Cardiac septum (tissue), 1 donor: ENCODE results near the gene LATS2. TPM values are rescaled to one million over a fixed set of nuclear protein-coding genes. Genes with fewer than 3 reads are reported as not detected.

ENCODE experiments used
- DNase-seq: peaks from one replicate; pipeline ENCODE4 v3.0.0-alpha.2; 2020; ENCODE audit warnings: low spot score
- intact Hi-C: fragments of 100-400 bp; cut with DNase I; formaldehyde crosslinking; loops from one replicate; pipeline ENCODE4 v1.14.0; 2022
- total RNA-seq: library from RNA; stranded (reverse); fragmentation: NEBNext Ultra II Directional; extraction: Animal tissue kit (Norgen Biotek cat#: 25700); gene quantifications from one replicate; pipeline ENCODE4 v1.2.1, GENCODE V29; 2021
- donor health status: DM: no; HTN: no; CAD: no.

The LATS2 gene
- total RNA-seq, 1 donor from 2014 or later: 27.8 TPM

- intact Hi-C loops: no loop called here
- no peak for DNase-seq
Observed at GRCh38 chr13:20998649-20999415, 62.6 kb downstream of the LATS2 start.

- intact Hi-C loops: no loop called here
- DNase-seq: no peak
Observed at GRCh38 chr13:20997301-20998161, 63.9 kb downstream of the LATS2 start.

- intact Hi-C loops: no loop called here
Observed at GRCh38 chr13:20995245-20995838, 66.0 kb downstream of the LATS2 start.

GRCh38 chr13:20994441-20994821, 67.0 kb downstream of the LATS2 start:
- no peak for DNase-seq
- intact Hi-C loops: no loop called here

More at GRCh38 chr13:20995245-20995838, 66.0 kb downstream of the LATS2 start:
- DNase-seq: no peak

- no peak for DNase-seq
- intact Hi-C loops: no loop called here
Observed at GRCh38 chr13:20993661-20994440, 67.5 kb downstream of the LATS2 start.

GRCh38 chr13:20993211-20993610, 68.2 kb downstream of the LATS2 start:
- intact Hi-C loops: no loop called here
- no peak for DNase-seq

GRCh38 chr13:20991741-20992520, 69.5 kb downstream of the LATS2 start:
- intact Hi-C loops: no loop called here
- no peak for DNase-seq

GRCh38 chr13:20990910-20991525, 70.4 kb downstream of the LATS2 start:
- intact Hi-C loops: no loop called here
- no peak for DNase-seq

GRCh38 chr13:20989656-20990321, 71.6 kb downstream of the LATS2 start:
- intact Hi-C loops: no loop called here

GRCh38 chr13:20988909-20989655, 72.3 kb downstream of the LATS2 start:
- no peak for DNase-seq
- intact Hi-C loops: no loop called here

More at GRCh38 chr13:20989656-20990321, 71.6 kb downstream of the LATS2 start:
- DNase-seq: no peak

- intact Hi-C loops: no loop called here
- no peak for DNase-seq
Observed at GRCh38 chr13:20988033-20988908, 73.1 kb downstream of the LATS2 start.

- no peak for DNase-seq
- intact Hi-C loops: no loop called here
Observed at GRCh38 chr13:20987599-20987998, 73.8 kb downstream of the LATS2 start.

- intact Hi-C loops: no loop called here
- no peak for DNase-seq
Observed at GRCh38 chr13:20984879-20985278, 76.5 kb downstream of the LATS2 start.

GRCh38 chr13:20983386-20983785, 78.0 kb downstream of the LATS2 start:
- intact Hi-C loops: no loop called here
- DNase-seq: no peak

- peak; percentile 58 for DNase-seq
- intact Hi-C loops: no loop called here
Observed at GRCh38 chr13:20981370-20982095, 79.9 kb downstream of the LATS2 start.

GRCh38 chr13:20980899-20981298, 80.5 kb downstream of the LATS2 start:
- peak; percentile 29 for DNase-seq
- intact Hi-C loops: no loop called here
